ENCODE results near the gene ZNF865.

Gene ZNF865

DNA sequence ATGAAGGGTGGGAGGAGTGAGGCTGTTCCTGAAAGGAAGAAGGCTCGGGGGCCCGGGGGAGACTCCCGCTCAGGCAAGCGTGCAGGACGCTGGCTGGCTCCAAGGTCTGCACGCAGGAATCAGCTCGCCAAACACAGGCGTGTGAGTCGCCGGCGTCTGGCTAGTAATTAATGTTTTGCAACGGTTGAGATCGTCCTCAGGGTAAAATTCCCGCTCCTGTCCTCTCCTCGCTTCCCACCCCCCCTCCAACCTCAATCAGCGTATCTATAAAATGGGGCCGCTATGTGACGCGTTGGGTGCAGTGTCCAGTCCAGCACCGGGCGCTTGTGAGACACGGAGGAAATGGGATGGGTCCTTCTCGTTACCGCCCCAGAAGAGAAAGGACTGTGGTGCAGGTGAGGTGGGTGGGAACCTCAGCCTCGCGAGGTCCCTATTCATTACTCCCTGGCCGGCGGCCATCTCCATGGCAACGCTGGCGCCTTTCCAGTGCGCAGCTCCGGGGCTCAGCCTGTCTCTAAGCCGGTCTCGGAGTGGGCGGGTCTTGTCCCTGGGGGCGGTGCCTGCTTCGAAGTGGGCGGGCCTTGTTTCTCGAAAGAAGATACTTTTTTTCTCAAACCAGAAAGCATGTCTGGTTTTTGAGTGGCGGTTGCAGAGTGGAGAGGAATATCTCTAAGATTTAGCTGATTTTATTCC is 18.3 kb upstream of the ZNF865 start:
- peak; percentile 74 for TF ChIP-seq POLR2AphosphoS5 (IDR thresholded peaks at IDR 0.05; ENCODE audit: low read depth, low read length)
- peak; percentile 30 for TF ChIP-seq FOXP2 (optimal IDR thresholded peaks at IDR 0.05; ENCODE audit: borderline replicate concordance, extremely low read depth, extremely low read length, insufficient read depth)
- no peak for TF ChIP-seq SIN3A (IDR thresholded peaks at IDR 0.05; ENCODE audit: borderline replicate concordance, insufficient read depth, low read length)
- TF ChIP-seq TAF1 (IDR thresholded peaks at IDR 0.05; ENCODE audit: borderline replicate concordance, insufficient read depth, low read length) = peak; percentile 16; the same call in 1 of the 2 replicates
- TF ChIP-seq, protein P1, sequence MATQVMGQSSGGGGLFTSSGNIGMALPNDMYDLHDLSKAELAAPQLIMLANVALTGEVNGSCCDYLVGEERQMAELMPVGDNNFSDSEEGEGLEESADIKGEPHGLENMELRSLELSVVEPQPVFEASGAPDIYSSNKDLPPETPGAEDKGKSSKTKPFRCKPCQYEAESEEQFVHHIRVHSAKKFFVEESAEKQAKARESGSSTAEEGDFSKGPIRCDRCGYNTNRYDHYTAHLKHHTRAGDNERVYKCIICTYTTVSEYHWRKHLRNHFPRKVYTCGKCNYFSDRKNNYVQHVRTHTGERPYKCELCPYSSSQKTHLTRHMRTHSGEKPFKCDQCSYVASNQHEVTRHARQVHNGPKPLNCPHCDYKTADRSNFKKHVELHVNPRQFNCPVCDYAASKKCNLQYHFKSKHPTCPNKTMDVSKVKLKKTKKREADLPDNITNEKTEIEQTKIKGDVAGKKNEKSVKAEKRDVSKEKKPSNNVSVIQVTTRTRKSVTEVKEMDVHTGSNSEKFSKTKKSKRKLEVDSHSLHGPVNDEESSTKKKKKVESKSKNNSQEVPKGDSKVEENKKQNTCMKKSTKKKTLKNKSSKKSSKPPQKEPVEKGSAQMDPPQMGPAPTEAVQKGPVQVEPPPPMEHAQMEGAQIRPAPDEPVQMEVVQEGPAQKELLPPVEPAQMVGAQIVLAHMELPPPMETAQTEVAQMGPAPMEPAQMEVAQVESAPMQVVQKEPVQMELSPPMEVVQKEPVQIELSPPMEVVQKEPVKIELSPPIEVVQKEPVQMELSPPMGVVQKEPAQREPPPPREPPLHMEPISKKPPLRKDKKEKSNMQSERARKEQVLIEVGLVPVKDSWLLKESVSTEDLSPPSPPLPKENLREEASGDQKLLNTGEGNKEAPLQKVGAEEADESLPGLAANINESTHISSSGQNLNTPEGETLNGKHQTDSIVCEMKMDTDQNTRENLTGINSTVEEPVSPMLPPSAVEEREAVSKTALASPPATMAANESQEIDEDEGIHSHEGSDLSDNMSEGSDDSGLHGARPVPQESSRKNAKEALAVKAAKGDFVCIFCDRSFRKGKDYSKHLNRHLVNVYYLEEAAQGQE (IDR thresholded peaks at IDR 0.05; ENCODE audit: insufficient read depth in 1 of 2, low read depth in 2 of 2, low read length in 2 of 2) = no peak

DNA sequence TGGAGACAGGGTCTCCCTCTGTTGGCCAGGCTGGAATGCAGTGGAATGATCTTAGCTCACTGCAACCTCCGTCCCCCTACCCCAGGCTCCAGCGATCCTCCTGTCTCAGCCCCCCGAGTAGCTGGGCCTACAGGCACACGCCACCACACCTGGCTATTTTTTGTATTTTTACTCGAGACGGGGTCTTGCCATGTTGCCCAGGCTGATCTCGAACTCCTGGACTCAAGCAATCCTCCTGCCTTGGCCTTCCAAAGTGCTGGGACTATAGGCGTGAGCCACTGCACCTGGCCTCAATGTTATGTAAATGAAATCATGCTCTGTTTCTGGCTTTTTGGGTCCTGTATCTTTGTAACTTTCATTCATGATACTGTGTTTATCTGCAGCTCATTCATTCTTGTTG is 16.7 kb upstream of the ZNF865 start:
- TF ChIP-seq TAF1 (IDR thresholded peaks at IDR 0.05; ENCODE audit: borderline replicate concordance, insufficient read depth, low read length) = no peak
- TF ChIP-seq, protein P1 (IDR thresholded peaks at IDR 0.05; ENCODE audit: insufficient read depth in 1 of 2, low read depth in 2 of 2, low read length in 2 of 2) = no peak
- no peak for TF ChIP-seq POLR2AphosphoS5 (IDR thresholded peaks at IDR 0.05; ENCODE audit: low read depth, low read length)
- TF ChIP-seq FOXP2 (optimal IDR thresholded peaks at IDR 0.05; ENCODE audit: borderline replicate concordance, extremely low read depth, extremely low read length, insufficient read depth) = no peak
- no peak for TF ChIP-seq SIN3A (IDR thresholded peaks at IDR 0.05; ENCODE audit: borderline replicate concordance, insufficient read depth, low read length)

DNA sequence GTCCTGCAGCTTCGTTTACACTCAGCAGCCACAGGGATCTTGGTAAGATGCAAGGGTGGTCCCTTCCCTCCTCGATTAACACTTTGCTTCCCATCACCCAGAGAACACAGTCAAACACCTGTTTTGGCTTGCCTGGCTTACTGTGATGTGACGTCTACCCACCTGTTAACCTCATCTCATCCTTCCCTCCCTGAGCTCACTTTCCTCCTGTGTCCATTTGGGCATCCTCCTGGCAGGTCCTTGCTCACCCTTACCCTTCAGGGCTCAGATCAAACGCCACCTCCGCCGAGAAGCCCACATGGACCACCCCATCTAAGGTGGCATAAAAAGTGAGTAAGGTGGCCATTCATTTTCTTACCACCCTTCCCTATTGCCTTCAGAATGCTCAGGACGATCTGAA is 15.3 kb upstream of the ZNF865 start:
- TF ChIP-seq, protein P1 (IDR thresholded peaks at IDR 0.05; ENCODE audit: insufficient read depth in 1 of 2, low read depth in 2 of 2, low read length in 2 of 2) = no peak
- TF ChIP-seq TAF1 (IDR thresholded peaks at IDR 0.05; ENCODE audit: borderline replicate concordance, insufficient read depth, low read length) = no peak
- TF ChIP-seq SIN3A (IDR thresholded peaks at IDR 0.05; ENCODE audit: borderline replicate concordance, insufficient read depth, low read length) = no peak
- TF ChIP-seq POLR2AphosphoS5 (IDR thresholded peaks at IDR 0.05; ENCODE audit: low read depth, low read length) = no peak
- TF ChIP-seq FOXP2 (optimal IDR thresholded peaks at IDR 0.05; ENCODE audit: borderline replicate concordance, extremely low read depth, extremely low read length, insufficient read depth) = no peak

DNA sequence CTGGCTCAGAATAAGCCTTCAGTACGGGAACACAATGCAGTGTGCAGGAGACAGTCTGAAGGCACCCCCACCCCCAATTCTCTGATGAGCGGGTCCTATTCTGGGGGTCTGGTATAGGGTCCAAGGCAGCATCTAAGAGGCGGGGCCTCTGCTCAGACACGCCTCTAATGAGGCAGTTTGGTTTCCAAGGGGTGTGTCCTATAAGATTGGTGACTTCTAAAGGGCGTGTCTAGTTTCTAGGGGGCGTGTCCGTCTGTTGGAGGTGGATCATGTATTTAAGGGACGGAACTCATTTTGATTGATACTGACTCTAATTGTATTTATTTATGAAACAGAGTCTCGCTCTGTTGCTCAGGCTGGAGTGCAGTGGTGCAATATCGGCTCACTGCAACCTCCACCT is 14.8 kb upstream of the ZNF865 start:
- no peak for TF ChIP-seq FOXP2 (optimal IDR thresholded peaks at IDR 0.05; ENCODE audit: borderline replicate concordance, extremely low read depth, extremely low read length, insufficient read depth)
- no peak for TF ChIP-seq TAF1 (IDR thresholded peaks at IDR 0.05; ENCODE audit: borderline replicate concordance, insufficient read depth, low read length)
- TF ChIP-seq, protein P1 (IDR thresholded peaks at IDR 0.05; ENCODE audit: insufficient read depth in 1 of 2, low read depth in 2 of 2, low read length in 2 of 2) = no peak
- TF ChIP-seq POLR2AphosphoS5 (IDR thresholded peaks at IDR 0.05; ENCODE audit: low read depth, low read length) = no peak
- no peak for TF ChIP-seq SIN3A (IDR thresholded peaks at IDR 0.05; ENCODE audit: borderline replicate concordance, insufficient read depth, low read length)

Data from PFSK-1 (cell line).